ENCODE results near the gene NCKAP5L. TPM values are rescaled to one million over a fixed set of nuclear protein-coding genes. Genes with fewer than 3 reads are reported as not detected.

NCKAP5L gene
- polyA plus RNA-seq, 3 donors, result 3.7 to 14.9 (median 6.8) TPM

DNA sequence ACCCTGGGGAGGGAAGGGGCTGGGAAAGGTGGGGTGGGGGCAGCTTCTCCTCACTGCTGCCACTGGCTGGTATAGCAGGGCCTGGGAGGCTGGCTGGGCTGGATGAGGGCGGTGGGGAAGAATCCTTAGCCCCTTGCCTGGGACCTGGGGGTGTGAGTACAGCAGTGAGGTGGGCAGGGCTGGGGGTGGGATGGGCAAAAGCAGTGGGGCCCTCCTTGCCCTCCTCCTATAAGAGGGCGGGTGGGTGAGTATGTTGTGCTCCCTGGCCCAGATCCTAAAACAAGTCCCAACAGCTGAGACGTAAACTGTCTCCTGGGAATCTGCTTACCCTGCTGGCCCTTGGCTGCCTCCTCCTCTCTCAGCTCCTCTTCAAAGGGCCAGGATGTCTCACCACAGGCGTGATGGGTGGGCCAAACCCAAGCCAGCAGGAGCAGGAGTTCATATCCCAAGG, 2.2 kb downstream of the NCKAP5L start:
- peaks cover 67 to 75% of the 10 kb centered on the region in 2 donors for H3K4me1 ChIP-seq (ENCODE audit: control insufficient read depth in 1 of 2, insufficient read depth in 2 of 2, low read length in 2 of 2)
- no peaks in the 10 kb centered on the region for H3K27me3 ChIP-seq (ENCODE audit: control insufficient read depth in 2 of 2, insufficient read depth in 2 of 2, low read length in 2 of 2)
- Mint-ChIP-seq H3K36me3 (peaks cover 9 to 19% of the 10 kb centered on the region in 2 donors), H3K27me3 (ENCODE audit: low read depth in 3 of 3) (peaks cover 0 to 2% (median 2%) of the 10 kb centered on the region in 3 donors), H3K4me1 (peaks cover 70% of the 10 kb centered on the region), H3K9me3 (no peaks in the 10 kb centered on the region), H3K27ac (peak overlapping the region; percentile 97 to 100 (median 100)), H3K4me3 (peak overlapping the region in 1 of 2 donors; percentile 96)
- H3K9ac ChIP-seq (ENCODE audit: insufficient read depth, low read length, poor library complexity, severe bottlenecking), result peak overlapping the region; percentile 88
- peak overlapping the region in 1 of 3 experiments; percentile 95 for H3K4me3 ChIP-seq (replicated peaks in 1 of 3; ENCODE audit: low read depth in 2 of 3, low read length in 3 of 3)
- intact Hi-C loops (cut with micrococcal nuclease), result no loop called here
- no peak overlapping the region for H2AFZ ChIP-seq (ENCODE audit: insufficient read depth, low read depth, low read length, poor library complexity, severe bottlenecking)
- peaks cover 39% of the 10 kb centered on the region for H4K20me1 ChIP-seq (ENCODE audit: insufficient read depth, low read length)
- 100% methylated on average over 1 of the region's 4 CpGs for WGBS (ENCODE audit: insufficient coverage)
- peaks cover 26% of the 10 kb centered on the region for H3K79me2 ChIP-seq (ENCODE audit: insufficient read depth, low read length)
- no peaks in the 10 kb centered on the region for H3K9me3 ChIP-seq (replicated peaks in 1 of 2; ENCODE audit: control insufficient read depth in 1 of 2, insufficient read depth in 1 of 2, low read length in 2 of 2)
- peak overlapping the region; percentile 92 to 100 for H3K27ac ChIP-seq (ENCODE audit: low read depth in 1 of 2, low read length in 2 of 2)
- H3K36me3 ChIP-seq (replicated peaks in 1 of 2; ENCODE audit: control insufficient read depth in 1 of 2, insufficient read depth in 2 of 2, low read length in 2 of 2), result peaks cover 2 to 12% of the 10 kb centered on the region in 2 donors
- H3K4me2 ChIP-seq (replicated peaks; ENCODE audit: extremely low read depth, low read length, poor library complexity, severe bottlenecking), result peak overlapping the region; percentile 98
- DNase-seq, result no peak
- TF ChIP-seq, protein P1, sequence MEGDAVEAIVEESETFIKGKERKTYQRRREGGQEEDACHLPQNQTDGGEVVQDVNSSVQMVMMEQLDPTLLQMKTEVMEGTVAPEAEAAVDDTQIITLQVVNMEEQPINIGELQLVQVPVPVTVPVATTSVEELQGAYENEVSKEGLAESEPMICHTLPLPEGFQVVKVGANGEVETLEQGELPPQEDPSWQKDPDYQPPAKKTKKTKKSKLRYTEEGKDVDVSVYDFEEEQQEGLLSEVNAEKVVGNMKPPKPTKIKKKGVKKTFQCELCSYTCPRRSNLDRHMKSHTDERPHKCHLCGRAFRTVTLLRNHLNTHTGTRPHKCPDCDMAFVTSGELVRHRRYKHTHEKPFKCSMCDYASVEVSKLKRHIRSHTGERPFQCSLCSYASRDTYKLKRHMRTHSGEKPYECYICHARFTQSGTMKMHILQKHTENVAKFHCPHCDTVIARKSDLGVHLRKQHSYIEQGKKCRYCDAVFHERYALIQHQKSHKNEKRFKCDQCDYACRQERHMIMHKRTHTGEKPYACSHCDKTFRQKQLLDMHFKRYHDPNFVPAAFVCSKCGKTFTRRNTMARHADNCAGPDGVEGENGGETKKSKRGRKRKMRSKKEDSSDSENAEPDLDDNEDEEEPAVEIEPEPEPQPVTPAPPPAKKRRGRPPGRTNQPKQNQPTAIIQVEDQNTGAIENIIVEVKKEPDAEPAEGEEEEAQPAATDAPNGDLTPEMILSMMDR (IDR thresholded peaks at IDR 0.05), result no peak

DNA sequence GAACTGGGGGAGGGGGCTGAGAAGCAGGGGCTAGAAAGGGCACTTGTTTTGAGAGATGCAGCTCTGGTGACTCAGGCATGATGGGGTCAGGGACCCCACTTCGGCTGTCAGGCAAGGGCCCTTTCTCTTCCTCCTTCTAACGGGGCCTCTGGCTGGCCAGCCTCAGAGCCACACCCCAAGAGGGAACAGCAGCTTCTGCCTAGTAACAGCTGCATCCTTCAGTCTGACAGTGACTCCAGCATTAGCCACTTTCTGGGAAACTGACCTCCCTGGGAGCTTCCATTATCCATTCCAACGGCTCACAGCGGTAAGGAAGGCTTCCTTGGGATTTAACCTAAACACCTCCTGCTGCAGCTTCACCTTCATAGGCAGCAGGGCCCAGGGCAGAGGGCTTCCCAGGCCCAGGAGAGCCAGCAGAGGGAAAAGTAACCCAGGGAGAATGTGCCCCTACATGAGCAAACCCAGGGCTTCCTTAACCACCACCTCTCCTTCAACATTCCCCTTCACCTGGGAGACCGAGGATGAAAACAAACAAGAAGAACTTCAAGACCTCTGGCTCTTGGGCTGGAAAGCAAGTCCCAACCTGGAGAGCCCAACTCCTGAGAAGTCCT, 2.7 kb downstream of the NCKAP5L start:
- H3K9me3 Mint-ChIP-seq, result no peaks in the 10 kb centered on the region
- peak overlapping the region; percentile 88 for H3K9ac ChIP-seq (ENCODE audit: insufficient read depth, low read length, poor library complexity, severe bottlenecking)
- peaks cover 39% of the 10 kb centered on the region for H4K20me1 ChIP-seq (ENCODE audit: insufficient read depth, low read length)
- peak overlapping the region; percentile 9 to 95 (median 34) for H3K4me3 ChIP-seq (replicated peaks in 1 of 3; ENCODE audit: low read depth in 2 of 3, low read length in 3 of 3)
- peak; percentile 89 to 92 (median 89) for DNase-seq
- H3K4me3 Mint-ChIP-seq, result peak overlapping the region; percentile 83 to 93
- peaks cover 26% of the 10 kb centered on the region for H3K79me2 ChIP-seq (ENCODE audit: insufficient read depth, low read length)
- H3K36me3 Mint-ChIP-seq, result peaks cover 9 to 20% of the 10 kb centered on the region in 2 donors
- no peaks in the 10 kb centered on the region for H3K9me3 ChIP-seq (replicated peaks in 1 of 2; ENCODE audit: control insufficient read depth in 1 of 2, insufficient read depth in 1 of 2, low read length in 2 of 2)
- H3K4me2 ChIP-seq (replicated peaks; ENCODE audit: extremely low read depth, low read length, poor library complexity, severe bottlenecking), result peak overlapping the region; percentile 98
- peak overlapping the region; percentile 92 to 100 for H3K27ac ChIP-seq (ENCODE audit: low read depth in 1 of 2, low read length in 2 of 2)
- no peak overlapping the region for H2AFZ ChIP-seq (ENCODE audit: insufficient read depth, low read depth, low read length, poor library complexity, severe bottlenecking)
- H3K27me3 ChIP-seq (ENCODE audit: control insufficient read depth in 2 of 2, insufficient read depth in 2 of 2, low read length in 2 of 2), result no peaks in the 10 kb centered on the region
- TF ChIP-seq, protein P1 (IDR thresholded peaks at IDR 0.05), result no peak
- intact Hi-C loops (cut with micrococcal nuclease), result no loop called here
- H3K27me3 Mint-ChIP-seq (ENCODE audit: low read depth in 3 of 3), result peaks cover 0 to 2% (median 2%) of the 10 kb centered on the region in 3 donors
- H3K4me1 ChIP-seq (ENCODE audit: control insufficient read depth in 1 of 2, insufficient read depth in 2 of 2, low read length in 2 of 2), result peaks cover 72 to 80% of the 10 kb centered on the region in 2 donors
- H3K27ac Mint-ChIP-seq, result peak overlapping the region; percentile 97 to 100 (median 100)
- 19% methylated on average over 4 of the region's 5 CpGs for WGBS (ENCODE audit: insufficient coverage)
- H3K36me3 ChIP-seq (replicated peaks in 1 of 2; ENCODE audit: control insufficient read depth in 1 of 2, insufficient read depth in 2 of 2, low read length in 2 of 2), result peaks cover 2 to 12% of the 10 kb centered on the region in 2 donors
- peaks cover 75% of the 10 kb centered on the region for H3K4me1 Mint-ChIP-seq

Measured in CD14-positive monocyte (primary cell).